Brain microvascular endothelial cell (primary cell): ENCODE results near the gene PURB.
"Not testable (repeated sequence)": the region's sequence is repeated elsewhere in the genome, so short reads cannot be mapped to it uniquely, and the experiment has no call there.

ENCODE experiments used
- DNase-seq: peaks from one replicate; pipeline ENCODE4 v3.0.0-alpha.2; 2020
- H3K27ac ChIP-seq: fragments of 250-450 bp; sonication (Bioruptor Pico); 2 replicates; pipeline ENCODE4 v1.5.1; 2020; ENCODE audit warnings: mild to moderate bottlenecking, moderate library complexity
- H3K27me3 ChIP-seq: fragments of 250-450 bp; sonication (Bioruptor Pico); replicated peaks from 2 replicates; pipeline ENCODE4 v1.5.1; 2020; ENCODE audit warnings: mild to moderate bottlenecking
- H3K36me3 ChIP-seq: fragments of 250-450 bp; sonication (Bioruptor Pico); replicated peaks from 2 replicates; pipeline ENCODE4 v1.5.1; 2020; ENCODE audit warnings: mild to moderate bottlenecking
- H3K4me3 ChIP-seq: 2 replicates; pipeline ENCODE4 v1.5.1; 2011; ENCODE audit warnings: low read depth, mild to moderate bottlenecking, control low read depth, low read length, moderate library complexity
- CTCF ChIP-seq: IDR thresholded peaks from 2 replicates; pipeline ENCODE4 v1.5.1; 2011; ENCODE audit warnings: low read depth, mild to moderate bottlenecking, moderate library complexity, low read length, control low read depth, inconsistent platforms; ENCODE audit errors: missing control alignments
- in situ Hi-C: cut with HindIII; loops from 2 replicates; pipeline ENCODE4 v1.10.0; 2017; ENCODE audit warnings: low sequenced_read_pairs, low pct_ligation_motif_present

PURB gene

GRCh38 chr7:44849885-44850544 is 35.3 kb downstream of the PURB start:
- H3K4me3 ChIP-seq = no peak overlapping the region
- TF ChIP-seq CTCF = no peak
- H3K27ac ChIP-seq = no peak overlapping the region
- H3K27me3 ChIP-seq = no peaks in the 10 kb centered on the region
- in situ Hi-C loops = no loop called here
- DNase-seq = no peak
- no peaks in the 10 kb centered on the region for H3K36me3 ChIP-seq

GRCh38 chr7:44849259-44849884 is 36.0 kb downstream of the PURB start:
- TF ChIP-seq CTCF = no peak
- Histone ChIP-seq H3K4me3 (no peak overlapping the region), H3K27me3 (no peaks in the 10 kb centered on the region), H3K36me3 (no peaks in the 10 kb centered on the region), H3K27ac (no peak overlapping the region)
- in situ Hi-C loops = no loop called here
- no peak for DNase-seq

- Histone ChIP-seq H3K36me3 (no peaks in the 10 kb centered on the region), H3K4me3 (peak within 1 kb of the TSS; percentile 82), H3K27me3 (no peaks in the 10 kb centered on the region), H3K27ac (peak within 1 kb of the TSS; percentile 90)
- peak; percentile 100 for DNase-seq
- in situ Hi-C loops = no loop called here
- TF ChIP-seq CTCF = no peak
These were observed 37.3 kb downstream of the PURB start, which contains the start of gene H2AZ2 for GRCh38 chr7:44847920-44848634. TSS of gene H2AZ2 (minus strand) at chr7:44848087. CDS start at chr7:44847971, 116 bp downstream.

- peak; percentile 71 for TF ChIP-seq CTCF
- in situ Hi-C loops = no loop called here
- H3K27ac ChIP-seq = peak overlapping the region; percentile 90
- no peaks in the 10 kb centered on the region for H3K27me3 ChIP-seq
- no peaks in the 10 kb centered on the region for H3K36me3 ChIP-seq
- H3K4me3 ChIP-seq = peak overlapping the region; percentile 82
- DNase-seq = peak; percentile 80
These were observed 37.8 kb downstream of the PURB start for GRCh38 chr7:44847509-44847919.

GRCh38 chr7:44846816-44847508 is 38.4 kb downstream of the PURB start:
- H3K36me3 ChIP-seq = no peaks in the 10 kb centered on the region
- H3K4me3 ChIP-seq = peak overlapping the region; percentile 82
- in situ Hi-C loops = no loop called here
- no peak for DNase-seq
- TF ChIP-seq CTCF = no peak
- H3K27ac ChIP-seq = peak overlapping the region; percentile 90
- no peaks in the 10 kb centered on the region for H3K27me3 ChIP-seq

- Histone ChIP-seq H3K27ac (peak overlapping the region; percentile 8), H3K4me3 (peak overlapping the region; percentile 82)
- DNase-seq, in situ Hi-C loops, H3K36me3 ChIP-seq, H3K27me3 ChIP-seq: not testable (repeated sequence)
These were observed 38.9 kb downstream of the PURB start for GRCh38 chr7:44846390-44846789.
